ENCODE results near the gene GON4L.

- TF ChIP-seq NFIC (IDR thresholded peaks at IDR 0.05) (no peak), EGR1 (IDR thresholded peaks at IDR 0.05) (no peak), FOXM1 (IDR thresholded peaks at IDR 0.05; ENCODE audit: borderline replicate concordance, low read depth) (no peak), TAF1 (IDR thresholded peaks at IDR 0.05; ENCODE audit: low read depth) (no peak), MAX (IDR thresholded peaks at IDR 0.05) (no peak), RAD21 (IDR thresholded peaks at IDR 0.05; ENCODE audit: low read depth) (no peak), REST (IDR thresholded peaks at IDR 0.05; ENCODE audit: low read depth) (no peak), TCF12 (IDR thresholded peaks at IDR 0.05; ENCODE audit: low read depth) (no peak), EP300 (IDR thresholded peaks at IDR 0.05; ENCODE audit: borderline replicate concordance) (no peak), CEBPB (IDR thresholded peaks at IDR 0.05) (no peak), USF1 (IDR thresholded peaks at IDR 0.05) (no peak), CREB1 (IDR thresholded peaks at IDR 0.05; ENCODE audit: low read depth) (no peak)
Measured at GRCh38 chr1:155713075-155713474, 143.9 kb downstream of the GON4L start.
